ENCODE results near the gene TJP3. TPM values are rescaled to one million over a fixed set of nuclear protein-coding genes. Genes with fewer than 3 reads are reported as not detected.
"Not testable (repeated sequence)": the region's sequence is repeated elsewhere in the genome, so short reads cannot be mapped to it uniquely, and the experiment has no call there.

TJP3 gene
- total RNA-seq, 1 donor from 2014 or later: 21.7 TPM

- no peak for TF ChIP-seq CTCF (IDR thresholded peaks at IDR 0.05; ENCODE audit: unreplicated experiment)
- Mint-ChIP-seq H3K27ac (no peak overlapping the region), H3K27me3 (ENCODE audit: low read depth) (no peaks in the 10 kb centered on the region), H3K4me3 (no peak overlapping the region), H3K4me1 (no peaks in the 10 kb centered on the region), H3K9me3 (no peaks in the 10 kb centered on the region), H3K36me3 (peaks cover 24% of the 10 kb centered on the region)
- DNase-seq (ENCODE audit: low spot score in 2 of 2, unreplicated experiment in 2 of 2): no peak
Observed at GRCh38 chr19:3751236-3751635, 43.1 kb downstream of the TJP3 start.

GRCh38 chr19:3752492-3752891 is 44.3 kb downstream of the TJP3 start:
- no peak for DNase-seq (ENCODE audit: low spot score in 2 of 2, unreplicated experiment in 2 of 2)
- H3K9me3 Mint-ChIP-seq: no peaks in the 10 kb centered on the region
- H3K27ac Mint-ChIP-seq: no peak overlapping the region
- H3K27me3 Mint-ChIP-seq (ENCODE audit: low read depth): no peaks in the 10 kb centered on the region
- no peak for TF ChIP-seq CTCF (IDR thresholded peaks at IDR 0.05; ENCODE audit: unreplicated experiment)
- H3K4me3 Mint-ChIP-seq: no peak overlapping the region
- H3K4me1 Mint-ChIP-seq: no peaks in the 10 kb centered on the region
- H3K36me3 Mint-ChIP-seq: peaks cover 26% of the 10 kb centered on the region

- DNase-seq (ENCODE audit: low spot score in 2 of 2, unreplicated experiment in 2 of 2): no peak
- Mint-ChIP-seq H3K27ac (no peak overlapping the region), H3K9me3 (no peaks in the 10 kb centered on the region), H3K4me1 (no peaks in the 10 kb centered on the region), H3K27me3 (ENCODE audit: low read depth) (no peaks in the 10 kb centered on the region), H3K4me3 (no peak overlapping the region), H3K36me3 (peaks cover 26% of the 10 kb centered on the region)
- TF ChIP-seq CTCF (IDR thresholded peaks at IDR 0.05; ENCODE audit: unreplicated experiment): no peak
Observed at GRCh38 chr19:3753631-3754410, 45.6 kb downstream of the TJP3 start.

- Mint-ChIP-seq H3K36me3 (peaks cover 14% of the 10 kb centered on the region), H3K4me1 (peaks cover 10% of the 10 kb centered on the region)
- H3K9me3 Mint-ChIP-seq; H3K4me3 Mint-ChIP-seq; H3K27ac Mint-ChIP-seq; H3K27me3 Mint-ChIP-seq (ENCODE audit: low read depth); DNase-seq (ENCODE audit: low spot score in 2 of 2, unreplicated experiment in 2 of 2): not testable (repeated sequence)
Observed at GRCh38 chr19:3757705-3758104, 49.5 kb downstream of the TJP3 start.

- not testable (repeated sequence) for H3K4me3 Mint-ChIP-seq; H3K9me3 Mint-ChIP-seq; H3K27ac Mint-ChIP-seq; H3K27me3 Mint-ChIP-seq (ENCODE audit: low read depth); DNase-seq (ENCODE audit: low spot score in 2 of 2, unreplicated experiment in 2 of 2)
- H3K4me1 Mint-ChIP-seq: peaks cover 15% of the 10 kb centered on the region
- H3K36me3 Mint-ChIP-seq: peaks cover 17% of the 10 kb centered on the region
Observed at GRCh38 chr19:3758297-3758696, 50.1 kb downstream of the TJP3 start.

GRCh38 chr19:3759482-3760254 is 51.5 kb downstream of the TJP3 start:
- no peak for TF ChIP-seq CTCF (IDR thresholded peaks at IDR 0.05; ENCODE audit: unreplicated experiment)
- H3K27ac Mint-ChIP-seq: no peak overlapping the region
- DNase-seq (ENCODE audit: low spot score in 2 of 2, unreplicated experiment in 2 of 2): no peak
- H3K4me1 Mint-ChIP-seq: peaks cover 15% of the 10 kb centered on the region
- no peaks in the 10 kb centered on the region for H3K9me3 Mint-ChIP-seq
- peaks cover 14% of the 10 kb centered on the region for H3K36me3 Mint-ChIP-seq
- H3K4me3 Mint-ChIP-seq: peak overlapping the region; percentile 97
- no peaks in the 10 kb centered on the region for H3K27me3 Mint-ChIP-seq (ENCODE audit: low read depth)
